Mammary epithelial cell (primary cell): ENCODE results near the gene PELO.

Experiments used
- EZH2 ChIP-seq: IDR thresholded peaks from 2 replicates; pipeline ENCODE4 v1.6.1; 2012; ENCODE audit warnings: low read length, inconsistent platforms, borderline replicate concordance
- TF ChIP-seq, protein P1 (sequence below), 2 donors: IDR thresholded peaks in 1 of 2; conservative IDR thresholded peaks in 1 of 2; 2 replicates each; pipeline ENCODE4 v1.5.1; 2011 to 2012; ENCODE audit warnings: inconsistent platforms in 2 of 2, low read length in 2 of 2, mild to moderate bottlenecking in 2 of 2, control low read depth in 1 of 2, low read depth in 1 of 2; ENCODE audit not compliant: insufficient read depth in 1 of 2; ENCODE audit errors: extremely low read depth in 1 of 2

GRCh38 chr5:52827815-52828214 lies 40.1 kb downstream of the PELO start:
- TF ChIP-seq, protein P1, sequence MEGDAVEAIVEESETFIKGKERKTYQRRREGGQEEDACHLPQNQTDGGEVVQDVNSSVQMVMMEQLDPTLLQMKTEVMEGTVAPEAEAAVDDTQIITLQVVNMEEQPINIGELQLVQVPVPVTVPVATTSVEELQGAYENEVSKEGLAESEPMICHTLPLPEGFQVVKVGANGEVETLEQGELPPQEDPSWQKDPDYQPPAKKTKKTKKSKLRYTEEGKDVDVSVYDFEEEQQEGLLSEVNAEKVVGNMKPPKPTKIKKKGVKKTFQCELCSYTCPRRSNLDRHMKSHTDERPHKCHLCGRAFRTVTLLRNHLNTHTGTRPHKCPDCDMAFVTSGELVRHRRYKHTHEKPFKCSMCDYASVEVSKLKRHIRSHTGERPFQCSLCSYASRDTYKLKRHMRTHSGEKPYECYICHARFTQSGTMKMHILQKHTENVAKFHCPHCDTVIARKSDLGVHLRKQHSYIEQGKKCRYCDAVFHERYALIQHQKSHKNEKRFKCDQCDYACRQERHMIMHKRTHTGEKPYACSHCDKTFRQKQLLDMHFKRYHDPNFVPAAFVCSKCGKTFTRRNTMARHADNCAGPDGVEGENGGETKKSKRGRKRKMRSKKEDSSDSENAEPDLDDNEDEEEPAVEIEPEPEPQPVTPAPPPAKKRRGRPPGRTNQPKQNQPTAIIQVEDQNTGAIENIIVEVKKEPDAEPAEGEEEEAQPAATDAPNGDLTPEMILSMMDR (conservative IDR thresholded peaks at IDR 0.05 in 1 of 2, IDR thresholded peaks at IDR 0.05 in 1 of 2; ENCODE audit: extremely low read depth in 1 of 2, insufficient read depth in 1 of 2, low read depth in 1 of 2, low read length in 2 of 2) = no peak
- no peak for TF ChIP-seq EZH2
